Hepatocyte (in vitro differentiated cells): ENCODE results near the gene KCNN3. TPM values are rescaled to one million over a fixed set of nuclear protein-coding genes. Genes with fewer than 3 reads are reported as not detected.

ENCODE experiments used
- DNase-seq: peaks from one replicate; pipeline ENCODE4 v3.0.0-alpha.2; 2016; ENCODE audit warnings: low spot score
- H2AFZ ChIP-seq: fragments of 200-600 bp; sonication (generic); 2 replicates; pipeline ENCODE4 v1.6.0; 2016; ENCODE audit warnings: antibody characterized with exemption, mild to moderate bottlenecking
- H3K27ac ChIP-seq: fragments of 200-600 bp; sonication (generic); 2 replicates; pipeline ENCODE4 v1.5.1; 2016; ENCODE audit warnings: mild to moderate bottlenecking
- H3K27me3 ChIP-seq: fragments of 200-600 bp; sonication (generic); 2 replicates; pipeline ENCODE4 v1.6.1; 2016
- H3K36me3 ChIP-seq: fragments of 200-600 bp; sonication (generic); replicated peaks from 2 replicates; pipeline ENCODE4 v1.5.1; 2016; ENCODE audit warnings: low read depth; ENCODE audit not compliant: insufficient read depth
- H3K4me1 ChIP-seq: fragments of 200-600 bp; sonication (generic); 2 replicates; pipeline ENCODE4 v1.5.1; 2016; ENCODE audit warnings: mild to moderate bottlenecking, moderate library complexity; ENCODE audit not compliant: insufficient read depth
- H3K4me2 ChIP-seq: fragments of 200-600 bp; sonication (generic); 2 replicates; pipeline ENCODE4 v1.6.0; 2016
- H3K4me3 ChIP-seq: fragments of 200-600 bp; sonication (generic); 2 replicates; pipeline ENCODE4 v1.5.1; 2016; ENCODE audit warnings: mild to moderate bottlenecking
- H3K79me2 ChIP-seq: fragments of 200-600 bp; sonication (generic); 2 replicates; pipeline ENCODE4 v1.6.0; 2017; ENCODE audit warnings: mild to moderate bottlenecking
- H3K9me2 ChIP-seq: fragments of 200-600 bp; sonication (generic); replicated peaks from 2 replicates; pipeline ENCODE4 v1.6.0; 2017; ENCODE audit warnings: mild to moderate bottlenecking; ENCODE audit not compliant: insufficient read depth
- H3K9me3 ChIP-seq: fragments of 200-600 bp; sonication (generic); 2 replicates; pipeline ENCODE4 v1.5.1; 2016; ENCODE audit warnings: low read depth, mild to moderate bottlenecking
- H4K20me1 ChIP-seq: fragments of 200-600 bp; sonication (generic); 2 replicates; pipeline ENCODE4 v1.6.0; 2016; ENCODE audit warnings: mild to moderate bottlenecking; ENCODE audit not compliant: insufficient read depth, poor library complexity, severe bottlenecking
- EZH2 ChIP-seq: fragments of 200-600 bp; sonication (generic); IDR thresholded peaks from 2 replicates; pipeline ENCODE4 v1.6.1; 2016; ENCODE audit warnings: antibody characterized with exemption, mild to moderate bottlenecking, borderline replicate concordance
- EZH2phosphoT487 ChIP-seq: fragments of 200-600 bp; sonication (generic); IDR thresholded peaks from one replicate; pipeline ENCODE4 v1.6.1; 2018; ENCODE audit warnings: antibody characterized with exemption, mild to moderate bottlenecking, low read depth, moderate library complexity; ENCODE audit not compliant: unreplicated experiment, severe bottlenecking
- WGBS: methylation state at CpG from one replicate; pipeline ENCODE4 v1.1.6; 2016; ENCODE audit warnings: low lambda C conversion rate; ENCODE audit errors: missing lambda C conversion rate; 5-methylcytosine and 5-hydroxymethylcytosine counted together
- polyA plus RNA-seq: library from polyadenylated mRNA; unstranded; fragments of >200 nt; fragmentation: Nextera tagmentation; extraction: Ambion mirVana; gene quantifications from 2 replicates; pipeline ENCODE4 v1.2.1, GENCODE V29; 2016
- total RNA-seq: library from RNA; depleted of rRNA; stranded (reverse); fragments of >200 nt; gene quantifications from 2 replicates; pipeline ENCODE4 v1.2.3, GENCODE V29; 2014
- TF ChIP-seq, protein P1 (sequence below): fragments of 200-600 bp; sonication (generic); IDR thresholded peaks from 2 replicates; pipeline ENCODE4 v1.5.1; 2016; ENCODE audit warnings: antibody characterized with exemption, mild to moderate bottlenecking; ENCODE audit not compliant: poor library complexity

KCNN3 gene
- total and polyA plus RNA-seq, 2 experiments from 2014 or later, result 0.56 to 0.67 TPM

DNA sequence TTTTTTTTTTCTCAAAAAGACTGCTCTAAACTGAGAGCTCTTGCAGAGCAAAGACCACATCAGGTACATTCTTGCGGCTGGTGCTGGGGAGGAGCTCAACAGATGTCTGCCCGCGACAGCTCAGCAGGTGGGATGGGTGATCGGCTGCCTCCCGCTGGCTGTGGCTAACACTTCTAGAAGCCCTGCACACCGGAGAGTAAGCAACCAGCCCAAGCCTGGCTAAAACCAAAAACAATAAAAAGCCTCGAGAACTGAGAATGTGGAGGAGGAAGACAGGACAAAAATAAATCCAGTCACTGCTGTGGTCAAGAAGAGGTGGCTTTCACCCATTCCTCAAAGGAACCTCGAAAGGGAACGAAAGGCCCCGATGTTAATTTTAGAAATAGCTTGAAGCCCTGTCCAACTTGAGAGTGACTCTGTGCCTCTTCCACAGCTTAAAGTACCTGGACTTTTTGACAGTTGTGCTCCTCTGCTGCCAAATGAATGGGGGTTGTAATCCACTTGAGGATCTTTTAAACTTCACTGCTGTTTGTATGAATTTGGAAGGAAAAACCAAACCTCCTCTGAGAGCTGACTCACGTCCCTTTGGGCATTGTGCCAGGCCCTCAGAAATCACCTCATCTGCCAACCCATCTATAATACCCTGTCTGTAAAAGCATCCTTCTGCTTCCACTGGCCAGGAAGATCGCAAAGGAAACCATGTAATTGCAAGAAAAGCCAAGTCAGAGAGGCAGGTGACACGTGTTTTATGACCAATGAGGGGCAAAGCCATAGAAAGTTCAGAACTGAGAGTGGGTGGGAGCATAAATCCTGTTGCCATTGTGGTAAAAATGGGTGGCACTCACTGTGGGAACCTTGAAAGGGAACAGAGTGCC is 78.6 kb downstream of the KCNN3 start:
- no peak overlapping the region for H2AFZ ChIP-seq
- no peaks in the 10 kb centered on the region for H3K79me2 ChIP-seq
- no peak overlapping the region for H3K27ac ChIP-seq
- no peak for TF ChIP-seq EZH2phosphoT487
- no peak for TF ChIP-seq EZH2
- TF ChIP-seq, protein P1, sequence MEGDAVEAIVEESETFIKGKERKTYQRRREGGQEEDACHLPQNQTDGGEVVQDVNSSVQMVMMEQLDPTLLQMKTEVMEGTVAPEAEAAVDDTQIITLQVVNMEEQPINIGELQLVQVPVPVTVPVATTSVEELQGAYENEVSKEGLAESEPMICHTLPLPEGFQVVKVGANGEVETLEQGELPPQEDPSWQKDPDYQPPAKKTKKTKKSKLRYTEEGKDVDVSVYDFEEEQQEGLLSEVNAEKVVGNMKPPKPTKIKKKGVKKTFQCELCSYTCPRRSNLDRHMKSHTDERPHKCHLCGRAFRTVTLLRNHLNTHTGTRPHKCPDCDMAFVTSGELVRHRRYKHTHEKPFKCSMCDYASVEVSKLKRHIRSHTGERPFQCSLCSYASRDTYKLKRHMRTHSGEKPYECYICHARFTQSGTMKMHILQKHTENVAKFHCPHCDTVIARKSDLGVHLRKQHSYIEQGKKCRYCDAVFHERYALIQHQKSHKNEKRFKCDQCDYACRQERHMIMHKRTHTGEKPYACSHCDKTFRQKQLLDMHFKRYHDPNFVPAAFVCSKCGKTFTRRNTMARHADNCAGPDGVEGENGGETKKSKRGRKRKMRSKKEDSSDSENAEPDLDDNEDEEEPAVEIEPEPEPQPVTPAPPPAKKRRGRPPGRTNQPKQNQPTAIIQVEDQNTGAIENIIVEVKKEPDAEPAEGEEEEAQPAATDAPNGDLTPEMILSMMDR, result no peak
- DNase-seq, result peak; percentile 25
- H3K9me2 ChIP-seq, result no peaks in the 10 kb centered on the region
- H3K27me3 ChIP-seq, result peaks cover 20% of the 10 kb centered on the region
- no peak overlapping the region for H3K4me3 ChIP-seq
- H4K20me1 ChIP-seq, result no peaks in the 10 kb centered on the region
- no peaks in the 10 kb centered on the region for H3K36me3 ChIP-seq
- no peaks in the 10 kb centered on the region for H3K4me1 ChIP-seq
- H3K4me2 ChIP-seq, result no peak overlapping the region
- H3K9me3 ChIP-seq, result no peaks in the 10 kb centered on the region
- WGBS, result 52% methylated on average over 13 of the region's 13 CpGs

DNA sequence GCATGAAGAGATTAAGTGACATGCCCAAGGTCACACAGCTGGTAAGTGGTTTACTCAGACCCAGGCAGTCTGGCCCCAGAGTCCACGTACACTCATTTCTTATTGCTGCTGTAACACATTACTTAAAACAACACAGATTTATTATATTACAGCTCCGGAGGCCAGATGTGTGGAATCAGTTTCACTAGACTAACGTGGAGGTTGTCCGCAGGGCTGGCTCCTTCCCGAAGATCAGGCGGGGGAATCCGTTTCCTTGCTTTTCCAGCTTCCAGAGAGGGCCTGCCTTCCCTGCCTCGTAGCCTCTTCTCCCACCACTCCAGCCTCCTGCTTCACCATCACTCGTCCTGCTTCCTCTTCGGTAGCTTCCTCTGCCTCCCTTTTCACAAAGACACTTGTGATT is 81.2 kb downstream of the KCNN3 start:
- no peak for DNase-seq
- no peaks in the 10 kb centered on the region for H3K9me3 ChIP-seq
- no peaks in the 10 kb centered on the region for H4K20me1 ChIP-seq
- H3K79me2 ChIP-seq, result no peaks in the 10 kb centered on the region
- H3K4me1 ChIP-seq, result no peaks in the 10 kb centered on the region
- H3K36me3 ChIP-seq, result no peaks in the 10 kb centered on the region
- peaks cover 20% of the 10 kb centered on the region for H3K27me3 ChIP-seq
- no peak overlapping the region for H3K27ac ChIP-seq
- H3K4me2 ChIP-seq, result no peak overlapping the region
- TF ChIP-seq EZH2, result no peak
- TF ChIP-seq, protein P1, result no peak
- no peak for TF ChIP-seq EZH2phosphoT487
- no peak overlapping the region for H2AFZ ChIP-seq
- WGBS, result 71% methylated on average over 10 of the region's 10 CpGs
- H3K9me2 ChIP-seq, result no peaks in the 10 kb centered on the region
- H3K4me3 ChIP-seq, result no peak overlapping the region

DNA sequence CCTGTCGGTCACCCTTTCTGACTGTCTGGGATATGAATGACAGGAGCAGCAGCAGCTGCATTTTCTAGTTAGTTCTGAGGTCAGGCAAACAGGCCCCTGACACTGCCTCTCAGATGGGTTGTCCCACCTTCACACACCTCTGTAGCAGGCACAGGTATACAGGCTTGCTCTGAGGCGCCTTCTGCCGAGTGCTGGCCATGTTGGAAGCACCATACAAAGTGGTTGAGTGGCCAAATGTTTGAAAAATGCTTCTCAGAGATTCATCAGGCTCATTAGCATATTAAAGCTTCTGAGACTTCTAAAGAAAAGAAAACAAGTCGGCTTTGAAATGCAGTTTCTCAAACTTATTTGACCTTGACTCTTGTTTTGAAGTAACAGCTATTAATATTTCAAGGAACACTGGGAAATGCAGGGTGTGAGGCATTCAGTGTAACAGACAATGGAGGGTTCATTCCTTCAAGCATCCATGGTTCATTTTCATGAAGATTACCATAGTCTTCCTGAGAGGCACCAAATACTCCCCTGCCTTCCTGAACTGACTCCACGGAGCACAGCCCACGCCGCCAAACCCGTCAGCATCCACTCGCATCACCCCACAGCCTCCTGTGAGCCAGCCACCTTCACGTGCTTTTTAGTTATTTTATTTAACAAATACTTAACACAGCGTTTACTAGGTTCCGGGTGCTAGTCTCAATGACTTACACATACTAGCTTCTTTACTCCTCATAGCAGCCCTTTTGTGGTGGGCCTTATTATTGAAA is 81.8 kb downstream of the KCNN3 start:
- H4K20me1 ChIP-seq, result no peaks in the 10 kb centered on the region
- no peak for DNase-seq
- H3K4me2 ChIP-seq, result no peak overlapping the region
- no peaks in the 10 kb centered on the region for H3K9me3 ChIP-seq
- H3K9me2 ChIP-seq, result no peaks in the 10 kb centered on the region
- H3K27me3 ChIP-seq, result peaks cover 20% of the 10 kb centered on the region
- no peaks in the 10 kb centered on the region for H3K79me2 ChIP-seq
- H3K36me3 ChIP-seq, result no peaks in the 10 kb centered on the region
- no peak overlapping the region for H2AFZ ChIP-seq
- WGBS, result 89% methylated on average over 12 of the region's 12 CpGs
- no peak overlapping the region for H3K4me3 ChIP-seq
- H3K27ac ChIP-seq, result no peak overlapping the region
- H3K4me1 ChIP-seq, result no peaks in the 10 kb centered on the region
- no peak for TF ChIP-seq EZH2phosphoT487
- TF ChIP-seq, protein P1, result no peak
- TF ChIP-seq EZH2, result no peak
